ENCODE results near the gene PSMB11. TPM values are rescaled to one million over a fixed set of nuclear protein-coding genes. Genes with fewer than 3 reads are reported as not detected.

Gene PSMB11
- total RNA-seq, 1 donor from 2014 or later, result not detected

DNA sequence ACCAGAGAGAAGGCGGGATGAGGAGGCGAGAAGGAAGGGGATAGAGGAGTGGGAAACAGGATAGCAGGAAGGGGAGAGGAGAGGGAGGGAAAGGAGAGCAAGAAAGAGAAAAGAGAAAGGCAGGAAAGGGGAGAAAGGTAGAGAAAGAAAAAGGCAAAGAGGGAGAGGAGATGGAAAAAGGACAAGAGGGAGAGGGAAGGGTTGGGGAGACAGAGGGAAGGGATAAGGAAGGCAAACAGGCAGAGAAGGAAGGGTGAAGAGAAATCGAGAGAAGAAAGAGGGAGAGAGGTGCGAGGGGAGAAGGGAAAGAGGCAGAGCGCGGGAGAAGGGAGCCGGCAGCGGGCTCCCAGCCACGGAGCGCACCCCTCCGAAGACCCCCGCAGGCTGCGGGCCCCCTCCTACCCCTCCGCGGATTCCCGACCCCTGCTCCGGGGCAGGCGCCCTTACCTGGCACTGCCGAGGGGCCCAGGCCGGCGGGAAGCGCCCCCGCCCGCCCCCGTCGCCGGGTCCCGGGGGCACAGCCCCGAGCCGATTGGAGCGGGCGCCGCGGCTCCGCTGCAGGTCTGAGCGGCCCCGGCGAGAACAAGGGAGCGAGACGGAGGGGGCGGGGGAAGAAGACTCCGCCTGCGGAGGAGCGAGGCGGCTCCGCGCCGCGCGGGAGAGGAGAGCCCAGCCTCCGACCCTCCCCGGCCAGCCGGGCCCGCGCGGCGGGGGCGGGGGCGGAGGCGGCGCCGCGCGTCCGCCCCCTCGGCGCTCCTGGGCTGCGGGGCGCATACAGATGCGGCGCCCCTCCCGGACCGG, 15.1 kb downstream of the PSMB11 start, which contains the start of gene CDH24:
TSS of gene CDH24 (minus strand) at position 565 of the 801 bp plus-strand sequence. CDS start 1,787 bp downstream, outside the sequence.
- intact Hi-C loops (cut with micrococcal nuclease), result loop anchor here (1.0 to 10.0 kb wide), 4 partner anchors 23 to 1142 kb away; partner anchors contain the start of genes DAD1 and PSMB5

DNA sequence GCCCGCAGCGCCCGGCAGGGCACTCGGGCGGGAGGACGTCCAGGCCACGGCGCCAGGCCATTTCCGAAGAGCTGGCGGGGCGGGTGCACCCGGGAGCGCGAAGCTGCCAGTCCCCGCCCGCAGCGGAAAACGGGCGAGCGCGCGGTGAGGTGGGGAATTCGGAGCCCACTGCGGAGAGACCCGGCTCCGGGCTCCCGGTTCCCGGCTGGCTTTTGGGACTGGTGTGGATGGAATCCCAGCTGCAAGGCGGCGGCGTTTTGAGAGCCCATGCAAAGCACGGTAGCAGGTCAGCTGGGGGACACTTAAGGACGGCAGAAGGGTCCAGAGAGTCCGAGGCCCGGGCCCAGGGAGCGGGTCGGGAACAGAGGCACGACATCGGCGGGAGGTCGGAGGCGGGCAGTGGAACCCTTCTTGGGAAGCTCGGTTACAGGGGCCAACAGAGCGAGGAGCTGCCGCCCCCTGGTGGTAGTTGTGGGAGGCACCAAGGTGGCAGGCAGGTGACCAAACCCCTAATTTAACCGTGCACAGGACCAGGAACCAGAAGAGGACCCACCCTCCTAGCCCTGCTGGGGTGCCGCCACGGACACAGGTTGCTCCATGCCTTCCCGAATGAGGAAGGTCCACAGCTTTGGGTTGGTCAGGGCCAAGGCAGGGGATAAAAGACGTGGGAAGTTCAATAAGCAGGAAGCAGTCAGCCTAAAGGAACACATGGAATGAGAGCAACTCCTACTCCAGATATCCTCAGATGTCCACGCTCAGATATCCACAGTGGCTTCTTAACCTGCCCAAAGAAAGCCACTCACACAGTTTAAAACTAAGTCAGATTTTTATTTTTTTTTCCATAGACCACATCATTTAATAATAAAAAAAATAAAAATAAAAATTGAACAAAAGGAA, 16.0 kb downstream of the PSMB11 start:
- intact Hi-C loops (cut with micrococcal nuclease), result loop anchor here (1.0 to 10.0 kb wide), 11 partner anchors 11 to 1143 kb away; partner anchors contain the start of genes ACIN1, C14orf119, DAD1 and PRMT5

DNA sequence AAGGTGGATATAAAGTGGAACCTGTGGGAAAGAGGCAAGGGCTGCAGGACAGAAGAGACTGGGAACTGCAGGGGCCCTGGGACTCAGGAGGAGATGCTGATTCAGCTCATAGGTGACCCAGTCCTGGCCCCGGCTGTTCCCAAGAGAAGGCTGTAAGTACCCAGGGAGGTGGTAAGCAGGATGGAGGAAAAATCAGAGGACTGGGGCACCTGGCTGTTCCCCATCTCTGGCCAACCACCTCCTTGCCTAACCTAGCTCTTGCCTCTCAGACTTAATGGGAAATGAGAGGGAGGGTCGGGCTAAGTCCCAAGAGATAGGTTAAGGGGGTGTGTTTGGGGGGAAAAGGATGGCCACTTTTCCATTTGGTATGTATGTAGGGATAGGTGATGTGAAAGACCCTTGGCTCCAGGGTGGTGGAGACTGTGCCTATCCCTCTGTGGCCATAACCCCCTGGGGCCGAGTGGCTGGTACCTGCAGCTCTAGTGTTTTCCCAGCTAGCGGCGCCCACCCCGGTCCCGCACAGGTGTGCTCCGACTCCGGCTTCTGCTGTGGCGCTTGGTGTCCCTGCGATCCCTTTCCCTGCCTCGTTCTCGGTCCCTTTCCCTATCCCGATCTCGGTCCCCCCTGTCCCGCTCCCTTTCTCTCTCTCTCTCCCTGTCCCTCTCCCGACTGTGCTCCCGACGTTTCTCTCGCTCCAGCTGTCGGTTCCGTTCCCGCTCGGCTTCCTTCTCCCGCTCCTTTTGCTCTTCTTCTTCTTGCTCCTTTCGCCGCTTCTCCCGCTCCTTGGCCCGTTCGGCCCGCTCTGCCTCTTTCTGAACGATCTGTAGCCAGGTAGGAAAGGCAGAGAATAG, 16.9 kb downstream of the PSMB11 start:
- intact Hi-C loops (cut with micrococcal nuclease), result loop anchor here (1.0 to 10.0 kb wide), 11 partner anchors 10 to 1144 kb away; partner anchors contain the start of genes ACIN1, C14orf119, DAD1 and PRMT5

DNA sequence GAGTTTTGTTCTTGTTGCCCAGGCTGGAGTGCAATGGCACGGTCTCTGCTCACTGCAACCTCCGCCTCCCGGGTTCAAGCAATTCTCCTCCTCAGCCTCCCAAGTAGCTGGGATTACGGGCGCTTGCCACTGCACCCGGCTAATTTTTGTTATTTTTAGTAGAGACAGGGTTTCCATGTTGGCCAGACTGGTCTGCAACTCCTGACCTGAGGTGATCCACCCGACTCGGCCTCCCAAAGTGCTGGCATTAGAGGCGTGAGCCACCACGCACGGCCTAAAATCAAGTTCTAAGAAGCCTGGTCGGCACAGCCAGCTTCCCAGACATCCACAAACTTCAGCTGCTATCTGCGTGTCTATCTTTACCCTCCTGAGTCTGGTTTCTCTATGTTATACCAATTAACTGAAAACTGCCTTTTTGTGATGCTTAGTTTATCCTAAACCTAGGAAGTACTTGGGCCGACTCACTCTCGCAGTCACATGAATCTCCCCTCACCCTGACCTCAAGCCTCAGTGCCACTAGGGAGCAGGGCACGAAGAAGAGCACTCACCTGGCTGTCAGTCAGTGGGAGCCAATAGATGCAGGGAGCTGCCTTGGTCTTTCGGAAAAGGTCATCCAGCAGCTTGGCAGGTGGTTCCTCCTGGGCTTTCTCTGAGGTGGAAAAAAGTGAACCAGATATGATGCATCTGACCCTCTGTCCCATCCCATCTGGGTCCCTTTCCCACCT, 18.7 kb downstream of the PSMB11 start:
- intact Hi-C loops (cut with micrococcal nuclease), result no loop called here

DNA sequence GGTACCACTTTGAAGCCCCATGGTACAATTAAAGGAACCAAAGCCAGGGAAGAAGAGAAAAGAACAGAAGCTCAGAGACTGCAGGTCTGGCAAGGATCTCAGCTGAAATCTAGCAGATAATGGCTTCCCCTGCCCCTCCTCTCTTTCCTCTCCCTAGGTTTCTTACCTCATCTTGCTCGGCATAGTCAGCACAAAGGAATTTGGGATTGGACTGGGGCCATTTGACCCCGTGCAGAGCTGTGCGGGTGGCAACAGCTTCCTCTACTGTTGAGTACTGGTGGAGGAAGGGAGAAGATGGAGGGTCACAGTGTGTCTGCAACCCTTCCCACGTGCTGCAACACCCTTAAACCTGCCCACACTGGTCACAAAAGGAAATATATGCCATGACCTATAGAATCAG, 20.0 kb downstream of the PSMB11 start:
- intact Hi-C loops (cut with micrococcal nuclease), result no loop called here

DNA sequence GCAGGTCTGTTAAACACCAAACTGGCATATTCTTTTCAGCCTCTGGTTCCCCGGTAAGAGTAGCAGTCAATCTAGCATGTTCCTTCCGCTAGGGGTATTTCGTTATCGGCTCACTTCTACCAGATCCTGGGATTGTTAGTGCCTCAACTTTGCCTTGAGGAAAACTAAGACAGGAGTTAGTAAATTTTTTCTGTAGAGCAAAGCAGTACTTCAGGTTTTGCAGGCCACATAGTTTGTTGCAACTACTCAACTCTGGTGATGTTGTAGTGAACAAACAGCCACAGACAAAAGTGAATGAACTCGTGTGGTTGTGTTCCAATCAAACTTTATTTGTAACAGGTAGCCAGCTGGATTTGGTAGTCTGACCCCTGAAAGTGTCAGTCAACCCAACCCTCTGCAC, 21.6 kb downstream of the PSMB11 start:
- intact Hi-C loops (cut with micrococcal nuclease), result no loop called here

DNA sequence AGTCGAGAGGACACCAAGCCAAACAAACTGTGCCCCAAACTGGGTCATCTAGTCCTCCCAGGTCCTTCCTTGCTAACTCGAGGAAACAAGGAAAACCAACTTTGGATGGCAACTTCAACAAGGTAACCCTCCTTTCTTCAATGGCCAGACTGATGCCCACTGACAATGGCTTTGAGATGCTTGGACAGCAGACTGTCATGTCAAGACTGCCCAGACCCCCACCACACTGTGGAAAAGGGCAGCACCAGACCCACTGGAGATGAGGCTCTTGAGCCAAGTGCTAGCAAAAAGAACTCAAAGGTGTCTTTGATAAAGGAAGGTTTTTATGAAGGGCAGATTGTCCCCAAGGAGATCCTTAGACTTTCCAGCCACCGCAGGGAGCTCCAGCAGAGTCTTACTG, 24.4 kb downstream of the PSMB11 start:
- intact Hi-C loops (cut with micrococcal nuclease), result loop anchor here (5.0 kb wide), 1 partner anchor 41 kb away; no protein-coding TSS in a partner anchor

DNA sequence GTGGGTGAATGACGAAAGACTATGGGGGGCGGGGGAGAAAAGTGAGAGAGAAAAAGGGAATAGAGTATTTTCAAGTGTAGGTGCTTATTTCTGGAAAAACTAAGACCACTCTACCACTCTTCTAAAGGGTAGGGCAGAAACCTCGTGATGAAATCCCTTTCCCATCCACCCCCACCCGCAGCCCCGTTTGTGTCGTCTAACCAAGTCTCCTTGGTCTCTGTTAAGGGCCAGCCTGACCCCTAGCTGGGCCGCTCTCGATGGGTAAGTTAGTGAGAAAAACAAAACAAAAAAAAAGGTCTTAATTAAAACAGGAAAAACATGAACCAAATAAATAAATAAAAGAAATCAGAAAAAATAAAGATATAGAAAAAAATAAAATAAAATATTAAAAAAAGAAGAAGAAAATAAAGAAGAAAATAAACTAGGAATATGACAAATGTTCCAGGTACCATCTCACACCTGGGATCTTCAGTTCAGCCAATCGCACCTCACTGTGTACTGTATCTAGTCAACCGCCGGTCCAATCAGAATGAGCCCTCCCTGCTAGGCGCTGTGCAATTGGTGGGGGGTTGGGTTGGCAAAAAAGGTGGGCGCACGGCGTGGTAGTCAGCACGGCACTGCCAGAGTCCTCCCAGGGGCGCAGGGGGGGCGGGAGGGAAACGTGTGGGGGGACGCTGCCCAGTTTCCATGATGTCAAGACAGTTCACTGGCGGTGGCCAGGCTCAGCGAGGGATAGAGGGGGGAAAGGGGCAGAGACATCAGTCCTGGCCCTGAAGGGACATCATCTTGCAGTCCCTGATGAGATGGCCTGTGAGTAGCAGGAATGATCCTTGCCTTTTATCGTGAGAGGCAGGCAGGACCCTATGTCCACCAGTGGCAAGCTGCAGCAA, 25.1 kb downstream of the PSMB11 start:
- intact Hi-C loops (cut with micrococcal nuclease), result loop anchor here (5.0 kb wide), 1 partner anchor 40 kb away; no protein-coding TSS in a partner anchor

DNA sequence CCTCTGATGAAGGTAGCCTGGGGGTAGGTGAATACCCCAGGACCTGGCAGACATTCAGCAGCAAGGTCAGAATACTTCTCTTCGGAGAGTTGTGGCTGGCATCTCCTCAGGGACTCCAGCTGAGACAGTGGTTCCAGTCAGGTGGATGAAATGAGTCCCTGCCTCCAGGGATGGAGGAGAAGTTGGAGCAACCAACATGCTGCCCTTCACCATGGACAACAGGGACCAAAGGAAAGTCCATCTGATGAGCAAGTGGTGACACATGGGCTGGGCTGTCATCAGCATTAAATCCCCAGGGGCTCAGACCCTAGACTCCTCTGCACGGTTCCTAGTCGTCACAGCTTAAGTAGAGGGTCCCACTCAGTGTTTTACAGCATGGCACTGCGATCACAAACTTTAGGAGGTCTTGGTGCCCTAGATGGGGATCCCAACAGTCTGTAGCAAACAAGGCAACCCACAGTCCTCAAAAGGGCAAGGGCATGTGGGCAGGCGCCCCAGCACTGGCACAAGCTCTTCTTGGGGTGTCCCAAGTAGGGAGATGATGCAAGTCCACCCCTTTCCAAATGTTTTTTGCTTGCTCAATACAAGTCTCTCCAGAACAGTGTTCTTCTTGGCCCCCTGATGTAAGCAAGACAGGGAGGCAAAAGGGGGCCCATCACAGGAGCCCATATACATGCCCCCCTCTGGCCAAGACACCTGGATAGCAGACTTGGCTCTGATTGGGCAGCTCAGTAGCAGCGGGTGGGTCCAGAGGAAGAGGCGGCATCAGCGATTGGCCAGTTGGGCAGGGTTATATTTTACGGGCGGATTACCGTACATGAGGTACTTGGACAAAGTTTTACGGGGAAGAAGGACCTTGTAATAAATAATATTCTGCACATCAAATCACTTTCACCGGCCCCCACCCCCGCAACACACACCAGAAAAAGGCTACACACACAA, 26.1 kb downstream of the PSMB11 start:
- intact Hi-C loops (cut with micrococcal nuclease), result loop anchor here (2.0 to 5.0 kb wide), 3 partner anchors 39 to 233 kb away; no protein-coding TSS in a partner anchor

DNA sequence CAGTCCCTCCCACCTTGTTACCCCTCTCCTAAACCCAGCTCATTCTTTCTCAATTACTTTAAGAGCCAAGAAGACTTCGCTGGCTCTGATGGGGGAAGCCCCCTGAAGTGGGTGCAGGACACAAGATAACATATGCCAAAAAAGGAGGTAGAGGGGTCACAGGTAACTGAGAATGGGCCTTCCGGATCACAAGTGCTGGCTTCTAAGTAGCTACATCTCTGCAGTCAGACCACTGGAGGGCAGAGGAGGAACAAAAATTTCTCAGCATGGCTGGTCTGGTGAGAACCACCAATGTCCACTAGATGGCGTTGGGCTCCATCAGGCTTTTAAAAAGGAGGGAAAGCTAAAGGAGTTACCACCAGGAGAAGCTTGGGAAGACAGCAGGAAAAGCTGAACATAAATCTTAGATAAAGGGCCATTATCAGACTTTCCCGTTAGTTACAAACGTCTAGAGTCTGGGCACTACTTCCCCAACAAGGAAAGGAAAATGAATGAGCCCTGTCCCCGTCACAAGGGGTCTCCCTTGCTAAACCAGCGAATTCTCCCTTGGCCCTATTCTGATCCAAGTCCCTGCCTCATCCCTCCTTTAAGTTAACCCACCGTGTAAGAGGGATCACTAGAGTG, 26.9 kb downstream of the PSMB11 start:
- intact Hi-C loops (cut with micrococcal nuclease), result loop anchor here (1.0 to 5.0 kb wide), 6 partner anchors 11 to 232 kb away; no protein-coding TSS in a partner anchor

DNA sequence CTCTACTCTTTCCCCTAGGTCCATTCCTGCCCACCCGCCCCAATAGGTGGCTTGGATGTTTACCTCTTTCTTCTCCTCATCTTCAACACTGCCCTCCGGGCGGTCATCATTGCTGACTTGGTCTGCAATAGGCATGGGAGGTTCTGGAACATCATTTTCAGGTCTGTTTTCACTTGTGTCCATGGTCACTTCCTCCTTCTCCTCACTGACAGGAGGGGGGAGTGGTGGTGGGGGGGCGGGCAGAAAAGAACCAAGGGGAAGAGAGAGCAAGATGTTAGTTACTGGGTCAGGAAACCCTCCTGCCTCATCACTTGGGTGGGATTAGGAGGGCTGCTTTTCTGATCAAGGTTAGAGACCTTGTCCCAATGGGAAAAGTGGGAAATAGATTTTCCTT, 27.4 kb downstream of the PSMB11 start:
- intact Hi-C loops (cut with micrococcal nuclease), result loop anchor here (1.0 to 5.0 kb wide), 6 partner anchors 11 to 231 kb away; no protein-coding TSS in a partner anchor

DNA sequence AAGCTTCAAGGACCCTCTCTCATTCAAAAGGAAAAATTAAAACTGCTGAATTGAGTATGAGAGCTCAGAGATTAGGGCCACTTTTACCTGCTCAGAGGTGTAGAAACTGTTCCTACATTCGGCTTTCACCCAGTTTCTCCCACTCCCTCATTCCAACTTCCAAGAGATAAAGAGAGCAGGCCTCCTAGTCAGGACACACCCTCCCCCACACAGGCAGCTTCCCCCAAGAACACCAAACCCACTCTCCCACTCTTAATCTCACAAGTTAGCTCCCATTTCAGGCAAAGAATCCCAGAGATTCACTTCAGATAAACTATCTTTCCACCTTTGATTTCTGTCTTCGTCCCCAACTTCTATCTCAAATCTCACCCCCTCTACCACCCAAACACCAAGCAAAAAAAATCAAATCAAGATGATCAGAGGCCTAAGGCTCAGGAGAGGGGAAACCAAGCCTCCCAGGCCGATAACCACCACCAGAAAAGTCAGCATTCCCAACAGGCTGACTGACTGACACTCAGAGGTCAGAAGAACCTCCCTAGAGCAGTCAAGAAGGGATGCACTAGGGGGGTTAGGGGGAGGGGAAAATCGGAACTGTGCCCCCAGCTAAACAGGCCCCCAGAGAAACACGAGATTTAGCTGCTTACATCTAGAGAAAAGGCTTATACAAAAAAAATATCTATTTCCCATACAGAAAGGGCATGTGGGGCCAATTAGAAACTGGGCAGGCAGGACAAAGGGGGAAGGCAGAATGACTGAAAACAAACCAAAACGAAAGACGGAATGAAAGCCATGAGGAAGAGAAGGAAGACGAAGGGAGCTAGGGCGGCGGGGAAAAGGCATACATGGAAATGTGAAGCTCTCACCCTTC, 28.5 kb downstream of the PSMB11 start:
- intact Hi-C loops (cut with micrococcal nuclease), result loop anchor here (1.0 to 2.0 kb wide), 4 partner anchors 25 to 141 kb away; partner anchors contain the start of genes ACIN1, C14orf119 and PRMT5

DNA sequence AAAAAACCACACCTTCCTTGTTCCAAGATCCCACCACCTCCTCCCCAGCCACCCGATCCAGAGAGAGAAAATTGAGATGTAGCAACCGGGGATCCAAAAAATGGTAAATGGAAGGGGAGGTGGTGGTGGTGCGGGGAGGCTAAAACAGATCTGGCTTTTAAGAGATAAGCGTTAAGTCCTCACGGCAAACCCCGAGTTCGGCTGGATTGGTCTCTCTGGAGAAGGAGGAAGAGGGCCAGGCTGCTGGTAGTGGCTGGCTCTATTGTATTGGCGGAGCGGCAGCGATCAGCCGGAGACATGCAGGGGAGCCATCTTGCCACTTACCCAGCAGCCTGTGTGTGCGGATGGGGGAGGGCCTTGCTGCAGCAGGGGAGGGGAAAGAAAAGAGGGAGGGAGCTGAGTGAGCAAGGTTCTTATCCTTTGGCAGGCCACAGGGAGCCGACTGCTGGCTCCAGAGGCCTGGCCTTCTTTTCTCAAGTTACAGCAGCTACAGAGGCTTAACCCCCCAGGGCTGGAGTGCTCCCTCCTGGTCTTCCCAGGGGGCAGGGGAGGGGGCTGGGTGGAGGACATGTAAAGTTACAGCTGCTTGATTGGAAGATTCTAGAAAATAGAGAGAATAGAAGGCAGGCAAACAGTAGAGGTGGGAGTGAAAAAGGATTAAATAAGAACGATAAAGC, 29.4 kb downstream of the PSMB11 start:
- intact Hi-C loops (cut with micrococcal nuclease), result loop anchor here (1.0 to 2.0 kb wide), 4 partner anchors 24 to 142 kb away; partner anchors contain the start of genes ACIN1, C14orf119 and PRMT5

DNA sequence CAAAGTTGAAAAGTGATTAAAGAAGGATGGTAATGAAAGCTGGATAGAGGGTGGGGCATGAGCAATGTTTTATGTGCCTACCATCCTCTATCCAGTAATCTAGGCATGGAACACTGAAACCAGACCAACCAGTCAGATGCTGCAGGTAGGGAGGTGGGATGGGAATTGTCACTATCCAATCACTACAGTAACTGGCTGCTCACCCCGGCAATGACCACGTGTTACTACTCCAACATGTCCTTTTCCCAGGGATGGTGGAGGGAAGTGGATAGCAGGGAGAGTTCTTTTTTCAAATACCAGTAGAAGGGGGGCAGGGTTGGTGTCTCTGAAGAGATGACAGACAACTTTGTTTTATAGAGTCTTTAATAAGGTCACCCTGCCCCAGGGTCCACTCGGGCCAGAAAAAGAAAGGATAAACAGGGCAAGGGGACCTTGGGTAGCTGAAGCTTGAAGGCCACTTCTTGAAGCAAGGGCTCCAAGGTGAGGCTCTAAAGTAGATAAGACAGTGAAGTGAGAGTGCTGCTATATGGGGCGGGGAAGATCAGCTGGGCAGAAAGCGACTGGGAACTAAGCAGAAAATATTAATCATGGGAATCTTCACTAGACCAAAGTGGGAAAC, 30.0 kb downstream of the PSMB11 start:
- intact Hi-C loops (cut with micrococcal nuclease), result loop anchor here (1.0 to 2.0 kb wide), 4 partner anchors 23 to 143 kb away; partner anchors contain the start of genes ACIN1, C14orf119 and PRMT5

DNA sequence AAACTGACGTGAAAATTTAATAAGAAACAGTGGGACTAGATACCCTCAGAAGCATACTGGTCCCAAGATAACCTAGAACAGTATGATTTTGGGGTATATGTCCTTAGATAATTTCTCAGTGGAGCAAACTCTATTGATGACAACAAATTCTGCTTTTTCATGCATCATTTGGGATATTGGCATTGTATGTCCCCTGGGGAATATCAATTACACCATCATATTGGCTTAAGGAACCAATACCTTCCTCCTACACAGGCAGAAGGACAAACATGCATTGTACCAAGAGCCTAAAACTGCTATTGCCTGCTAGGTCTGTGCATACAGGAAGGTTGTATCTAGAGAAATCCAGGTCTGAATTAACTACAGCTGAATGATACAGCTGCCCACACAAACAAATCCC, 32.9 kb downstream of the PSMB11 start:
- intact Hi-C loops (cut with micrococcal nuclease), result no loop called here

Measured in T-helper 1 cell treated with Interleukin-12 subunit alpha and Interleukin-12 subunit beta and Interleukin-4 antibody, amounts not matched to agents 30 ng/mL and 1 ng/mL, for 36 hours (primary cell).